ENCODE measurements around the gene APCDD1L.
"Not testable (repeated sequence)": the region's sequence is repeated elsewhere in the genome, so short reads cannot be mapped to it uniquely, and the experiment has no call there.

Gene APCDD1L

GRCh38 chr20:58544891-58545290 is 29.7 kb upstream of the APCDD1L start:
- DNase-seq, result no peak

DNA sequence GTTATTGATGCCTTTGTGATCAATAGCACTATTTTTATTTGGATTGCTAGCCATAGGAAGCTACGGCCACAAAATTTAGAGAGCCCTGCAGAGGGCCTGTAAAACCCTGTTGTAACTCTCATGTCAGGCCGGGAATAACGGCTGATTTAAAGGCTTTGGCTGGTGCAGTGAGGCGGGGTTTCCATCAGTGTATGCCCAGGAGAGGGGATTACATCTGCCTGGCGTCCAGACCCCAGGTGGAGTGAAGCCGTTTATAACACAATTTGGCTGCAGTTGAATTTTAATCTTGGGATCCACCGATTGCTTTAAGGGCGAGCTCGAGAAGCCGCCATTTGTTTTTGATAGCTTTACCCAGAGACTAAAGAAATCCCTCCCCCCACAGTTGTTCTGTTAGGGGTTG is 29.1 kb upstream of the APCDD1L start:
- no peak for DNase-seq

DNA sequence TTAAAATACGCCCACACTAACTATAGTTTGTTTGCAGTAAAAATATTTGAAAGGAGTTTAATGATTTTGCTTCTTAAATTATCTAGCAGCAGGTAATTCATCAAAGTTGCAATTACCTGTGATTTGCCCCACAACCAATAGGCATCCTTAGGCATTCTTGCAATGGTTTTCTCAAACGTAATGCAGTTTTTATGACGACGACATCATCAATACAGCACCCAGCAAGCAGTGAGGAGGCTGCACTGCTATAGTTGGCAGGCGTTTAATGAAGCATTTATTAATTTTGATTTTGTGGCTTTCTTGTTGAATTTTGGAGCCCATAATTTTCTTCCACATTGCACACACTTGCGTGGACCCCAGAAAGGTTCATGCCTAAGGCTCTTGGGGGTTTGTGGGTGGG is 28.1 kb upstream of the APCDD1L start:
- no peak for DNase-seq

DNA sequence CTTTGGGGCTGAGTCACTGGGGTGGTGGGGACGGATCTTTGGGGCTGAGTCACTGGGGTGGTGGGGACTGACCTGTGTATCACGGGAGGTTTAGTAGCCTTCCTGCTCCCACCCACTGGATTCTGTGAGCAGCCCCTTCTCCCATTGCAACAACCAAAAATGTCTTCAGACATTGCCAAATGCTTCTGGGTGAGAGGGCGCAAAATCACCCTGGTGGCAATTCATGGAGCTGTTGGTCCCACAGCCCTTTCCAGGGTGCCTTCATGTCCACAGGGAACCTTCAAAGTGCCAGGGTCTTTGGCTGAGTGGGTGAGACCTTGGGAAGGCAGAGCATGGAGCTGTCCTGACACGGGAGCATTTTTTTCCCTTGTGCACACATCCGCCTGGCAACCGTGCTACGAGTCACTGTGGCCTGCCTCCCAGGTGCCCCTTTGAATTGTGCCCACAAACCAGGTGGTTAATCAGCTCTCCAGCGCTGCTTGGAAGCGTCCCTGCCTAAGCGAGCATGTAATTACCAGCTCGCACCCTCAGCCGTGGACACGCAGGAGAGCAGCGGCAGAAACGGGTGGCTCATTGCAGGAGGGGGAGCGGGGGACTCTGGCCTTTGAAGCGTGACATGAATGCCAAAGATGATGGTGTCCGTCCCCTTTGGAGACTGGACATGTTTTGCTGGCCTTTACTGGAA is 27.4 kb upstream of the APCDD1L start:
- no peak for DNase-seq

- DNase-seq, result not testable (repeated sequence)
Measured at GRCh38 chr20:58542034-58542410, 26.8 kb upstream of the APCDD1L start.

DNA sequence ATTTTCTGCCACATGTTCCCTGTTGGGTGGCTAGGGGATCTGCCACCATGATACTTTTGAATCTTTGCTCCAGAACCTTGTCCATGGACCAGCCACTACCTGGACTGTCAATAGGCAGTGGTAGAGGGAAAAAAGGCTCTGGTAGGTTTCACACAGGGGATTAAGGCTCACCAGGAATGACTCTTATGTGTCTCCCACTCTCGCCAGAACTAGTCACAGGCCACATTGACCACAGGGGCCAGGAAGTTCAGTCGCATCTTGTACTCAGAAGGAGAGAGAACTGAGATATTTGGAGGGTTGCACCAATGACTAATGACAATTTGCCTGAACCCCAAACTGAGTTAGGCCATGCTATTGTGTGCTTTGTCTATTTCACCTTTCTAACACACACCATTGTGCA is 23.6 kb upstream of the APCDD1L start:
- no peak for DNase-seq

DNA sequence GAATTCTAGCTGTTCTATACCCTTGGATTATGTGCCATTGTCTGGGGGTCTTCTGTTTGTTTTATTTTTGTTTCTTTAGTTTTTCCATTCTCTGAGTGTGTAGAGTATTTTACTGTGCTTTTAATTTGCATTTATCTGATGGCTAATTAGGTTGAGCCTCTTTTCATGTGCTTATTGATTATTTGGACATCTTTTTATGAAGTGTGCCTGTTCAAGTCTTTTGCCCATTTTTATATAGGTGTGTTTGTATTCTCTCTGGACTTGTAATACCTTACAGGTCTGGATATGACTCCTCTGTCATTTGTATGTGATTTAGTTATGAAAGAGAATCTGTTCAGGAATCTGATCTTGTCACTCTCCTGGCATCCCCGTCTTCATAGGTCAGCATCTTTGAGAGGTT is 22.6 kb upstream of the APCDD1L start:
- DNase-seq, result no peak

GRCh38 chr20:58536289-58536688 is 21.1 kb upstream of the APCDD1L start:
- DNase-seq, result no peak

GRCh38 chr20:58531657-58532056 is 16.5 kb upstream of the APCDD1L start:
- no peak for DNase-seq

- no peak for DNase-seq
Measured at GRCh38 chr20:58531063-58531462, 15.9 kb upstream of the APCDD1L start.

GRCh38 chr20:58528412-58528811 is 13.2 kb upstream of the APCDD1L start:
- DNase-seq, result no peak

DNA sequence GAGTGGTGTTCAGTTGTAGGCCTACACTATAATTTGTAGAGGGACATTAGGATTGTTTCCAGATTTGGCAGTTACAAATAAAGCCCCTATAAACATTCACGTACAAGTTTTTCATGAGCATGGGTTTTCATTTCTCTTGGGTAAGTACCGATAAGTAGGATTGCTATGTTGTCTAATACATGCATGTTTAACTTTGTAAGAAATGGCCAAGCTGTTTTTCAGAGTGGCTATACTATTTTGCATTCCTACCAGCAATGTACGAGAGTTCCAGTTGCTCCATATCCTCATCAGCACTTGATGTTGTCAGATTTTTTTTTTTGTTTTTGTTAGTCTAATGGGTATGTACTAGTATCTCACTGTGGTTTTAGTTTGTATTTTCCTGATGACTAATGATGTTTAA is 11.2 kb upstream of the APCDD1L start:
- DNase-seq, result no peak

DNA sequence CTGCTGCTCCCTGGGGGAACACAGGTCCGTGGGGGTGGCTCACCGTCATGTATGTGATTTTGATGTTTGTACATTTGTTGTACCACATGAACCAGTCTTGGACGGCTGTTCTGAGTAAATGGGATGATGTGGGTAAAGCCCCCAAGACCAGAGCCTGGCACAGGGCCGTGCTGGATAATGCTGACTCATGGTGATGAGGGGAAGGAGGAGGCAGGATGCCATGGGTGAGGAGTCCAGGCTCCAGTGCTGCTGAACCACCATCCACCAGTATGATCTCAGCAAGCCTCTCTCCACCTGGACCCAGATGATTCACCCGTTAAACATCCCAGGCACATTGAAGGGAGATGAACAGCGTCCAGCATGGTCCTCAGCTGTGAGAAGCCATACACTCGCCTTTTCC is 9.6 kb upstream of the APCDD1L start:
- DNase-seq, result no peak

DNA sequence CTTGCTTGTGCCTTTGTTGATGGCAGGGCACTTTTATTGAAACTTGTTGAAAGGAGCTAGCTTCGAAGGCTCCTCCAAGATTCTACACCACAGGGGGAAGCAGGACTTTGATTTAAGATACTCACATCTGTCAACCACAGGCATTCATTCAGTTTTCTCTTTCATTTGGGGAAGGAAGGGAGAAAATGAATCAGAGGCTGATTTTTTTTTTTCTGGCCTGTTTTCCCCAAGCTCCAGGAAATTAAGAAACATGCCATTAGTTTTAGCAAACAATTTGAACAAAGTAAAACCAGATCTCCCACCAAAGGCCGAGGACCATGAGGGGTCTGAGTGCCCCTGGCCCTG is 8.7 kb upstream of the APCDD1L start:
- DNase-seq, result no peak

DNA sequence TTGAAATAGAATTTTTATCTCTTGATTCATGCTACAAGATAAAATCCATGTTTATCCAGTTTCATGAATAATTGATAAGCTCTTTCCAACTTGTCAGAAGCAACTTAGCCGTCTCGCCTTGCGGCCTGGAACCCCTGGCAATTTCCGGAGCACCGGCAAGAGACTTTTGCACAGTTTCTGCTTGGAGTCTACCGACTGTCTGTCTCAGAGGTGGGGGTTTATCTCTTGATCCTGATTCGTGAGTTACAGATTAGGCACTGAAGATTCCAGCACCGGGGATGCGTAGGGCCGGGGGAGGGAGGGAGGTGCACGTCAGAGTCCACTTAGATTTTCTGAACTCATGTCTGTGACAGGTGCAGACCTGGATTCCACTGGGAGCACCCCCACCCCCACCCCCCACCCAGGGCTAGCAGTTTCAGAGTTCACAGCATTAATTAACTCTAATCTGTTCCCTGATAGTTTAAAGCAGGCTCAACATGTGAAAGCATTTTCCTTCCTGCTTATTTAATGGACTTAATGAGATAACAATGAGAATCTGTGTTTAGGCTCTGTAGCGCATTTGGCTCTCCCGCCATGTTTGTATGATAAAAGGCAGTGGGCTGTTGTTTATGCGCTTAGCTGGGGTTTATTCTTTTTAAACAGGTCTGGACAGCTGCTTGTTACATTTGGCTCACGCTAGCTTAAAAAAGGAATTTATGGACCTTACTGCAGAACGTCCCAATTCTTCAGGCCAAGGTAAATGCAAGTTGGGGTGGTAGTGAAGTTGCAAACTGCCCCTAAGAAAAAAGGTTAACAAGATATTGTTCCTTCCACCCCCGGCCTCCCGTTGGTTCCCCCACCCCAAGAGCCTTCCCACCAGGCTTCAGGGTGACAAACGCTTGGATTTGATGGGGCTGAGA is 8.1 kb upstream of the APCDD1L start:
- DNase-seq, result no peak

DNA sequence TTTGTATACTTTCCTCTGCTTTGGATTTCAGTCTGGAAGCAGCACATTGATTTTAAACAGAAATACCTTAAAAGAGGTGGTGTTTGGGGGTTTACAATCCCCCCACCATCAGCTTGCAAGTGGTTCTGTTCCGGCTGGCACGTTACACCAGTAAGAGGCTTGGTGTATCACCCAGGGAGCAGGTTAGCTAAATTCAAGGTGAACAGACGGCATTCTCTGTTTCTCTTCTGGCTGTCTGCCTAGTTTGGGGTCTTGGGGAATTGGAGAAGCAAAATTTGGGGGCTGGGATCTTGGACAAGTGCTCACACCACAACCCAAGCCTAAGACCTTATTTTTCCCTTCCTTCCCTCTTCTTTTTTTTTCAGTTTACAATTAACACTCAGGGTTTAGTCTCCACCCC is 7.5 kb upstream of the APCDD1L start:
- DNase-seq, result no peak

- no peak for DNase-seq
Measured at GRCh38 chr20:58521763-58522162, 6.6 kb upstream of the APCDD1L start.

- no peak for DNase-seq
Measured at GRCh38 chr20:58519940-58520712, 4.9 kb upstream of the APCDD1L start.

- DNase-seq, result no peak
Measured at GRCh38 chr20:58518896-58519593, 3.8 kb upstream of the APCDD1L start.

DNA sequence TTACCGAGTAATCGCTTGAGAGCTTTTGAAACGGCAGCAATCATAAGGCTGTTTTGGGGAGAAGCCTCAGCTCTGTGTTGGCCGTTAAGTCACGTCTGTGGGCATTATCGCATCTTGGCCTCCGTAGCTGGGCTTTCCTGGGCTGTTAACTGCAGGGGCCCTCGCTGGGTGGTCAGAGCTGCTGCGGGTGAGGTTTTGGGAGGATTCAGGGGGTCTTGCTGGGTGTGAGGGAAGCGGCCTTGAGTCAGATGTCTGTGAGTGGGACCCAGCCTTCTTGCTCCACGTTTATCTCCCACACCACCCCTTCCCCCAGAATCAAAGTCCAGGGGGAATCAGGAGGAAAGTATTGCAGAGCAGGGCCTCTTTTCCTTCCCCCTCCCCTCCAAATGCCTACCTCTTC is 3.2 kb upstream of the APCDD1L start:
- DNase-seq, result no peak

- no peak for DNase-seq
Measured at GRCh38 chr20:58514321-58515232, 622 bp downstream of the APCDD1L start.
